ENCODE measurements around the gene MORN2.

DNA sequence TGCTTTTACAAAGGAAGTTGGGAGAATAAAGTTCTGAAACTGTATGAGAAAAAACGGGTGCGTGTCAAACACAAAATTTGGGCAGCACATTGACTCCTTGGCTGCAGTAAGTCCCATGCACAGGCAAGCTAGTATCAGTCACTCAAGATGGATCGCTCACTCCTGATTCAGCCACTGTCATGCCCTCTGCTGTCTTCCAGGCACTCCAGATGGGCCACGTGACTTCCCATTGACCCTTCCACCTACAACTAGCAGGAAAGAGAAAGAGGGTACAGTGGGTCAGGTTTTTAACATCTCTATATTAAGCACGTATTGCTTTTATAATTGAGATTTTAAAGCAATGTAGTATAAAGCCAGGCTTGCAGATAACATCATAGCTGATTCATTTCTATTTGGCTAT is 22.5 kb downstream of the MORN2 start:
- TF ChIP-seq CTCF (IDR thresholded peaks at IDR 0.05) = no peak
- no peak for TF ChIP-seq EZH2 (IDR thresholded peaks at IDR 0.05)
